Tibial artery (tissue), 4 donors: Measurements from ENCODE around the gene ZNF420.
A peak's percentile ranks its signal among the peaks of the same experiment; 100 is the strongest.
"Not testable (repeated sequence)": the region's sequence is repeated elsewhere in the genome, so short reads cannot be mapped to it uniquely, and the experiment has no call there.

Experiments
- DNase-seq, 2 donors: peaks; one replicate each; pipeline ENCODE4 v3.0.0-alpha.2; 2019
- H3K27ac ChIP-seq, 2 donors: fragments of 200-600 bp; sonication (generic) in 1 of 2; 1 replicate in 1 of 2; 2 replicates in 1 of 2; pipeline ENCODE4 v1.5.1; 2018 to 2019; ENCODE audit warnings: mild to moderate bottlenecking in 1 of 2
- H3K27me3 ChIP-seq, 2 donors: fragments of 200-600 bp; sonication (generic) in 1 of 2; one replicate each; pipeline versions ENCODE4 v1.5.1 to v1.6.0; 2016 to 2019
- H3K36me3 ChIP-seq, 3 donors: fragments of 200-600 bp; sonication (generic) in 2 of 3; one replicate each; pipeline ENCODE4 v1.5.1; 2016 to 2019; ENCODE audit warnings: mild to moderate bottlenecking in 2 of 3
- H3K4me1 ChIP-seq, 4 donors: fragments of 200-600 bp; sonication (generic) in 2 of 4; 1 replicate in 3 of 4; 2 replicates in 1 of 4; pipeline ENCODE4 v1.5.1; 2016 to 2019
- H3K4me3 ChIP-seq, 2 donors: fragments of 200-600 bp; sonication (generic) in 1 of 2; 1 replicate in 1 of 2; 2 replicates in 1 of 2; pipeline ENCODE4 v1.5.1; 2018 to 2019; ENCODE audit warnings: mild to moderate bottlenecking in 2 of 2
- H3K9me3 ChIP-seq, 3 donors: fragments of 200-600 bp; sonication (generic) in 1 of 3; one replicate each; pipeline ENCODE4 v1.5.1; 2016 to 2019
- intact Hi-C: fragments of 100-400 bp; cut with DNase I; formaldehyde crosslinking; loops from one replicate; pipeline ENCODE4 v1.15.0; 2023; ENCODE audit warnings: low total_unique reads
- TF ChIP-seq, protein P1 (sequence below), 2 experiments: fragments of 200-600 bp in 1 of 2; fragments of 450-650 bp in 1 of 2; IDR thresholded peaks; one replicate each; pipeline ENCODE4 v1.5.1; 2017 to 2019; ENCODE audit warnings: antibody characterized with exemption in 2 of 2, mild to moderate bottlenecking in 1 of 2, moderate library complexity in 1 of 2

Gene ZNF420

DNA sequence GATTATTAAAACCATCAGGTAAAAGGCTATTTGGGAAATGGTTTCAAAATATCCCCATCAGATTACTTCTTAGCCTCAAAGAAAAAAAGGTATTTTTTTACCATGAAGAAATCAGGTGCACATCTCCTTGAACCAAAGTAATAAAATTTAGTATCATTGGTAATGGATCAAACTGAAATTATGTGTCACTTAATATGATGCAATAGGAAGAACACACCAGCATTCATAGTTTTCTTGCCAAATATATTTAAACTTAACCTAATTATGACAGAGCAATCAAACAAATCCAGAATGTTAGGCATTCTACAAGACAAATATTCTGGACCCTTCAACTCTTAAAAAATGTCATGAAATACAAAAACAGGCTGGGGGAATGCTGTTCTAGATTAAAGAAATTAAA is 4.1 kb upstream of the ZNF420 start:
- peaks cover 0 to 14% (median 0%) of the 10 kb centered on the region in 3 donors for H3K9me3 ChIP-seq
- no peaks in the 10 kb centered on the region for H3K27me3 ChIP-seq
- no peak for DNase-seq
- TF ChIP-seq, protein P1, sequence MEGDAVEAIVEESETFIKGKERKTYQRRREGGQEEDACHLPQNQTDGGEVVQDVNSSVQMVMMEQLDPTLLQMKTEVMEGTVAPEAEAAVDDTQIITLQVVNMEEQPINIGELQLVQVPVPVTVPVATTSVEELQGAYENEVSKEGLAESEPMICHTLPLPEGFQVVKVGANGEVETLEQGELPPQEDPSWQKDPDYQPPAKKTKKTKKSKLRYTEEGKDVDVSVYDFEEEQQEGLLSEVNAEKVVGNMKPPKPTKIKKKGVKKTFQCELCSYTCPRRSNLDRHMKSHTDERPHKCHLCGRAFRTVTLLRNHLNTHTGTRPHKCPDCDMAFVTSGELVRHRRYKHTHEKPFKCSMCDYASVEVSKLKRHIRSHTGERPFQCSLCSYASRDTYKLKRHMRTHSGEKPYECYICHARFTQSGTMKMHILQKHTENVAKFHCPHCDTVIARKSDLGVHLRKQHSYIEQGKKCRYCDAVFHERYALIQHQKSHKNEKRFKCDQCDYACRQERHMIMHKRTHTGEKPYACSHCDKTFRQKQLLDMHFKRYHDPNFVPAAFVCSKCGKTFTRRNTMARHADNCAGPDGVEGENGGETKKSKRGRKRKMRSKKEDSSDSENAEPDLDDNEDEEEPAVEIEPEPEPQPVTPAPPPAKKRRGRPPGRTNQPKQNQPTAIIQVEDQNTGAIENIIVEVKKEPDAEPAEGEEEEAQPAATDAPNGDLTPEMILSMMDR (IDR thresholded peaks at IDR 0.05): no peak
- no peaks in the 10 kb centered on the region for H3K36me3 ChIP-seq
- intact Hi-C loops: no loop called here
- no peak overlapping the region for H3K27ac ChIP-seq
- no peak overlapping the region for H3K4me3 ChIP-seq
- H3K4me1 ChIP-seq: peaks cover 0 to 4% (median 2%) of the 10 kb centered on the region in 4 donors

DNA sequence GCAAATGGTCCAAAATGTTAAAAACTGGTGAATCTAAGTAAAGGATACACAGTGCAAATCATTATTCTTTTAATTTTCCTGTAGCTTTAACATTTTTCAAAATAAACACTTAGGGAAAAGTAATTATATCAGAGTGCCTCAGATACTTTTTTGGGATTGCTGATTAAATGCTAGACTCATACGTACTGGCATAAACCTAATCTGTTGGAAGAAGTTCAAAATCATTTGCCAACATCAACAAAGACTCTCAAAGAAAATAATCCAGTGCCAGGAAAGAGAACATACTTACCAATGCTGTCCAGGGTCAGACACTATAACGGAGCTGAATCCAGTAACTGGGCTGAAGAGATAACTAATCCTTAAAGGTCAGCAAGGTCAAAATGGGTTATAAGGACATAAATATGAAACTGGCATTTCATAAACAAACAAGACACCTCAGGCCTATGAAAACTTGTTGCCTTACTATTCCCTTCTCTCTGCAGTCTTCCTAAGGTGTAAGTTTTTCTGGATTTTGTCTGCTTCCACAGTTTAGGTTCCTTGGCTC is 3.3 kb upstream of the ZNF420 start:
- no peaks in the 10 kb centered on the region for H3K27me3 ChIP-seq
- intact Hi-C loops: loop anchor here (5.0 kb wide), 1 partner anchor 103 kb away; no protein-coding TSS in a partner anchor
- no peak overlapping the region for H3K27ac ChIP-seq
- H3K4me3 ChIP-seq: no peak overlapping the region
- peaks cover 0 to 11% (median 8%) of the 10 kb centered on the region in 4 donors for H3K4me1 ChIP-seq
- DNase-seq: no peak
- H3K9me3 ChIP-seq: peaks cover 0 to 6% (median 0%) of the 10 kb centered on the region in 3 donors
- TF ChIP-seq, protein P1 (IDR thresholded peaks at IDR 0.05): no peak
- no peaks in the 10 kb centered on the region for H3K36me3 ChIP-seq

DNA sequence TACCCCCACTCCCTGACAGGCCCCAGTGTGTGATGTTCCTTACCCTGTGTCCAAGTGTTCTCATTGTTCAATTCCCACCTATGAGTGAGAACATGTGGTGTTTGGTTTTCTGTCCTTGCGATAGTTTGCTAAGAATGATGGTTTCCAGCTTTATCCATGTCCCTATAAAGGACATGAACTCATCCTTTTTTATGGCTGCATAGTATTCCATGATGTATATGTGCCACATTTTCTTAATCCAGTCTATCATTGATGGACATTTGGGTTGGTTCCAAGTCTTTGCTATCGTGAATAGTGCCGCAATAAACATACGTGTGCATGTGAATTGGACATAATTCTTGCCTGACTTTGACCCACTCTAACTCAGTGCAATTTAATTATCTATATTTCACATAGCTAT is 1.7 kb upstream of the ZNF420 start:
- H3K4me3 ChIP-seq, H3K36me3 ChIP-seq, H3K9me3 ChIP-seq, H3K27ac ChIP-seq, DNase-seq, H3K27me3 ChIP-seq: not testable (repeated sequence)
- intact Hi-C loops: loop anchor here (5.0 kb wide), 1 partner anchor 104 kb away; no protein-coding TSS in a partner anchor
- peaks cover 0 to 15% (median 8%) of the 10 kb centered on the region in 4 donors for H3K4me1 ChIP-seq

DNA sequence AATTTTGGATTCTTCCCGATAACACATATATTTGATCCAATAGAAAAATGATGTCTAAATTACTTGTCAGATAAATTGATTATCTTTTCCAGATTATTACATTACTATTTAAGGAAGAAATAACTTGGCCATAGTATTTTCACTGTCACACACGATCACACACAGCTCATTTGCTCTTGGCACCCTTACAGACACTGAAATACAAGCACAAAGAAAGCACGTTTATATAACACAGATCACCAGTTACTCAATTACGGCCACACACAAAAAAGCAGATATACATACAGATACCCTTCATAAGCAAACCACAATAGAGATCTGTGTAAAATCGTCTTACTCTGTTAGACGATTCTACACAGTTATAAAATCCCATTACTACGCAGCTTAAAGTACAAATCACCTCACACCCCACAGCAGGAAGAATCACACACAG is 716 bp upstream of the ZNF420 start:
- Histone ChIP-seq H3K4me1 (peaks cover 0 to 15% (median 8%) of the 10 kb centered on the region in 4 donors), H3K27me3 (no peaks in the 10 kb centered on the region), H3K4me3 (peak overlapping the region; percentile 70 to 86), H3K36me3 (peaks cover 7 to 9% (median 8%) of the 10 kb centered on the region in 3 donors), H3K9me3 (peaks cover 0 to 15% (median 4%) of the 10 kb centered on the region in 3 donors), H3K27ac (peak overlapping the region; percentile 83 to 89)
- DNase-seq: no peak
- intact Hi-C loops: loop anchor here (5.0 kb wide), 1 partner anchor 105 kb away; no protein-coding TSS in a partner anchor
- TF ChIP-seq, protein P1 (IDR thresholded peaks at IDR 0.05): no peak

DNA sequence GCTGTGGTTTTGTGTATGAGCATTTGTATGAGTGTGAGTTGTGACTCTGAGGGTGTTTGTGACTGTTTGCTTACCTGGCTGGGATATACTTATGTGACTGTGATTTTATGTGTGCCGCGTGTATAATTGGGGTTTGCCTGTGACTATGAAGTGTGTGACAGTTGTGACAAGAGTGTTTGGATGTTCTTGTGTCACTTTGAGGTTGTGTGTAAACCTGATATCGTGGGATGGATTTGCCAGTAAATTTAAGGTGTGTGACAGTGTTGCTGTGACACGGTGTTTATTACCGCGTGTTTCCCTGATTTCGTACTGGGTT is 442 bp downstream of the ZNF420 start:
- H3K36me3 ChIP-seq: peaks cover 12 to 21% (median 20%) of the 10 kb centered on the region in 3 donors
- peaks cover 0 to 15% (median 8%) of the 10 kb centered on the region in 4 donors for H3K4me1 ChIP-seq
- H3K27me3 ChIP-seq: no peaks in the 10 kb centered on the region
- peak overlapping the region; percentile 70 to 86 for H3K4me3 ChIP-seq
- no peak for DNase-seq
- intact Hi-C loops: loop anchor here (5.0 kb wide), 1 partner anchor 106 kb away; no protein-coding TSS in a partner anchor
- peaks cover 0 to 26% (median 10%) of the 10 kb centered on the region in 3 donors for H3K9me3 ChIP-seq
- H3K27ac ChIP-seq: peak overlapping the region; percentile 83 to 89
- TF ChIP-seq, protein P1 (IDR thresholded peaks at IDR 0.05): no peak

DNA sequence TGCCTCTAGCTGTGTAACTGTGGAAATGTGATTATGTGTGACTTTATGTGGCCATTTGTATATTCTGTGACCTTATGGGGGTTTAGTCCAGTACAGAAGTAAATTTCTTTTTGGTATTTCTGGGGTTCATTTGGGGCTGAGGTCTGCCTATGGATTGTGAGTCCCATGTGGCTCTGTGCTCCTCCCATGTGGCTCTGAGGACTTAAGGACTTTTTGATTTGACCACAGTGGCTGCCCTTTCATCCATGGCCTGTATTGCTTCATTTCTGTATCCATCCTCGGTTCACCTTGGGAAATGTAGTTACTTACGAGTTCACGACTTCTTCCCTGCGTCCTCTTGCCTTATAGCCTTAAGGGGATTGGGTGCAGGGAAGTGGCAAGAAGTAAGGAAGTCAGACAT is 1.0 kb downstream of the ZNF420 start:
- H3K27ac ChIP-seq: peak overlapping the region in 1 of 2 donors; percentile 89

More for the DNA sequence above, 1.0 kb downstream of the ZNF420 start:
- TF ChIP-seq, protein P1 (IDR thresholded peaks at IDR 0.05): no peak
- Histone ChIP-seq H3K36me3 (peaks cover 12 to 26% (median 23%) of the 10 kb centered on the region in 3 donors), H3K4me1 (peaks cover 0 to 15% (median 8%) of the 10 kb centered on the region in 4 donors), H3K4me3 (peak overlapping the region; percentile 70 to 86), H3K27me3 (no peaks in the 10 kb centered on the region), H3K9me3 (peaks cover 0 to 31% (median 10%) of the 10 kb centered on the region in 3 donors)
- DNase-seq: no peak
- intact Hi-C loops: loop anchor here (5.0 kb wide), 1 partner anchor 107 kb away; no protein-coding TSS in a partner anchor
